ENCODE measurements around the gene CDH2.

The CDH2 gene

DNA sequence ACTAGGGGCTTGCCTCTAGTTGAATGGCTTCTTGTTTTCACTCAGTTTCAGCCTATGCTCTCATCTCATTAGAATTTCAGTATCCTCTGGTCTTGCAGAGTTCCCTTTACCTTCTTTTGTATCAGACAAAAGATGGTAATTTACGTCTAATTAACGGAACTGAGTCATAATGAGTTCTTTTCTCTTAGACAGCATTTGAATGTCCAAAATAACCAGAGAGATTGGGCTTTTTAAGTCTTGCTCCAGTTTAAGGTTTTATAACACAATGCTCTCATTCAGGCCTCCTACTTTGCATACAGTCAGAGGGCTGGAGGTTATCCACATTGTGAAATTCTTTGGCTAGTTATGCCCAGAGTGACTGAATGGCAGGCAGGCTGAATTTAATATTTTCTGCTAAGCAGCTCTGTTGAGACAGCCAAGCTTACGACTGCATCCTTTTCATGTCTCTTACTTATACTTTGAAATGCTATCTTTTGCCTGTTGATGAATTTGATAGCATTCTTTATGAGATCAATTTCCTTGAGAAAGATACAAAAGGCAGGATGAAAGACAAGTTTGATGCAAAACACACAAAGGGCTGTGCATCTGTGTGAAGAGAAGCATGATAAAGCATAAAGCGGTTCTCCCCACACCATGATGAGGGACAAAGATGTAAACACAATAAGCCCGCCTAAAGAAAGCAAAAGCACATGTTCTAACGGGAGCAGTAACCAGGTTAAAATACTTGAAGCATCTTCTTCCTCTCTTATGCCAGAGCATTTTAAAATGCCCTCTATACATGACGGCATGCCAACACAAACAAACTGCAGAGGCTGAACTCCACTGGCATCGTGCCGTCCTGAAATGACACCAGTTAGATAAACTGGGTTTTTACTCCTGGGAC is 90.0 kb downstream of the CDH2 start:
- no peak for DNase-seq (ENCODE audit: low spot score)

DNA sequence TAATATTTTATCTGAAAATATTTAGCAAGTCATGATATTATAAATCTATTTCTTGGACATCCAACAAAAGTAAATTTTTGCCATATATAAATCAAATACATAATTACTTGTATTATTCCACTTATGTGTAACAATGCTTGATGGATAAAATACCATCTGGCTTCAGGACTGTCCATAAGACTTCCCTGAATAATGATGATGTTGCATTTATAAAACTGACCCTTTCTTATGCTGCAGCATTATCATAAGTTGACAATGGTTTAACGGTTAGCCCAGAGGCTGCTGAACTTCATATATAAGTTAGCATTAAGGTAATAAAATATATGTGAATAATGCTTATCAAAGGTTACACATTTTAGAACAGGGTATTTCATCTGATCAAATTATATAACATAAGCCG is 95.4 kb downstream of the CDH2 start:
- no peak for DNase-seq (ENCODE audit: low spot score)

DNA sequence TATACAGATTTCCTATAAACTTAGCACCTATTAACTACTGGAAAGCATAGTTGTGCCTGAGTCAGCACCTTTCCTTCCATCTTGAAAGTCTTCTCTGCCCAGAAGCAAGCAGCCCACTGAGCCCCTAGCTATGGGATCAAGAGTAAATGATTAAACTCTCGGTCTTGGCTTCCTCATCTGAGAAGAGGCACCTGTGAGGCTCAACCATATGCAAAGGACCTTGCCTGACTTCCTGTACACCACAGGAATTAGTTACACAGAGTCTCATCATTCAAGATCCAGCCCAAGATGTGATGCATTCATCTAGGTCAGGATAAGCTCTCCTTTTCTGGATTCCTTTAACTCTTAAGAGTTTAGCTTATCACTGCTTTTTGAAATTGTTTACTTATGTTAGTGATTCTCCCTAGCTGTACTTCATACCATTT is 96.0 kb downstream of the CDH2 start:
- DNase-seq (ENCODE audit: low spot score): no peak

DNA sequence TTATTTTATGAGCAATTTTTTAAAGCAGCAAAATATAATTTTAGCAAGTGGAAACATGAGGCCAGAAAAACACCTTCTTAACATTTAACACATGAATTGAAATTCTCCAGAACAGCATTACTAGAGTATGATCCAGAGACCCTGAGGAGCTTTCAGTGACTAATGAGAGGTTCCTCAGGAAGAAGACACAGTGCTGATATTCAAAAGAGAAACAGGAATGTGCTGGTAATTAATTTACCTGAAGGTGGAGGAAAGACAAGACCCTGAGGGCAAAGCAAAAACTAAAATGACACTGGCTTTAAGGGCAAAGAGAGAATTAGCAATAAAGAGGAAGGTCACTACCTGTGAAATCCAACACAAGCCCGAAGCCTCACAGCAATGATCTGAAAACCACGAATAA is 97.0 kb downstream of the CDH2 start:
- no peak for DNase-seq (ENCODE audit: low spot score)

DNA sequence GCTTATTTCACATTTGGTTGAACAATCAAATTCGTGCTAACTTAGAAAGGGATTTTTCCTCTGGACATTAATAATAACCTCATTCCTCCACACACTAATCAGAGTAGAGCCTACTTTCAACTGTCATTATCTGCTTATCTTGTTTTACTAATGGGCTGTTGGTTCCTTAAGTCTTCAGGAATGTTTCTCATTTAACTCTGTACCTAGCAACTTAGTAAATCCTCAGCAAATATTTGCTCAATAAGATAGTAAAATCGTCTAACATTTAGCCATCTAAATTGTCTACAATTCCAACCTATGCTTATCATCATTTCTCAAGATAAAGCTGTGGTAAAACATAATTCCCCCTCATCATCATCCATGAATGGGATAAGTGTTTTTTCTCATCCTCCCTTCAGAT is 98.1 kb downstream of the CDH2 start:
- no peak for DNase-seq (ENCODE audit: low spot score)

DNA sequence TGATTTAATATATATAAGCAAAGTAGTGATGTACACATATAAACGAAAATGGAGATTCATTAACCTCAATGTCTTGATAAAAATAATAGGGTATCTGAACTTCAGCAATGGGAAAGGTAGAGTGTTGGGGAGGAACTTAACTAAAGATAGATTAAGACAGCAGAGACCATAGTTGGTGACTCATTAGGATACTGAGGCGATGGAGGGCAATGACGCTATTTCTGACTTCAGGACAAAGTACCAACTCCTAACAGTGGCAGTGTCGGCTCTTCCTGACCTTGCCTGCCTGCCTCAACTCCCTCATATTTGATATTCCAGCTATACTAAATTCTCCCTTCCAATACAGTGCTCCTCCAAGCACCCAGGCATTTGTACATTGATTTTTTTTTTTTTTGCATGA is 98.6 kb downstream of the CDH2 start:
- no peak for DNase-seq (ENCODE audit: low spot score)

DNA sequence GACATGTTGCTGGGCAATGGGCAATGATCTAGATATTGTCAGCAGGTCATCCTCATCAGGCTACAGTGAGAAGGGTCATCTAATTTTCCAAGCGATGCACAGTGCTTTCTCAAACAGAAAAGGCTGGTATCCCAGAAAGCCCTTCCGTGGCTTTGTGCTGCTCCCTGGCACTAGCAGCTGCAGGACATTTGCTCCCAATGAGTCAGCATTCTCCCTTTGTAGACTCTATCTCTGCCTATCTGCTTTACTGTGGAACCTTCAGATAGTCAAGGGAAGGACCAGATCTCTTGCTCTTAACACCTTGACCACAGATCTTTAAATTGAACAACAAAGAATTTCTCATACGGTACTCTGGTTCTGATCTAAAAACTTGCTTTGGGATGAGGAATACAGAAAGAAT is 101.4 kb downstream of the CDH2 start:
- no peak for DNase-seq (ENCODE audit: low spot score)

DNA sequence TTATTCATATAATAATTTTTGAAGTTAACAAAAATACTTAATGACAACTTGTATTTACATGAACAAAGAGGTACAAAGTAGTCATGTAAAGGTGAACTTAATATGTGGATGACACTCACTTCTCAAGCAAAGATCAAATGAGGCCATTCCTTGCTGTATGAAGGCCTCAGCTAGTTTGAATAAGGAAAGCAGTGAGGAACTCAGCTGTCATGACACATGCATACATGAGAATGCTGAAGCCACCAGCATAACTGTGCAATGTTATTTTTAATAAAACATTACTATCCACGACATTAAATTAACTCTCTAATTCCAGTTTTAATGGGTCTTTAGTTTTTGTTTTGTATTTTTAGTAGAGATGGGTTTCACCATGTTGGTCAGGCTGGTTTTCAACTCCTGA is 102.9 kb downstream of the CDH2 start:
- DNase-seq (ENCODE audit: low spot score): no peak

DNA sequence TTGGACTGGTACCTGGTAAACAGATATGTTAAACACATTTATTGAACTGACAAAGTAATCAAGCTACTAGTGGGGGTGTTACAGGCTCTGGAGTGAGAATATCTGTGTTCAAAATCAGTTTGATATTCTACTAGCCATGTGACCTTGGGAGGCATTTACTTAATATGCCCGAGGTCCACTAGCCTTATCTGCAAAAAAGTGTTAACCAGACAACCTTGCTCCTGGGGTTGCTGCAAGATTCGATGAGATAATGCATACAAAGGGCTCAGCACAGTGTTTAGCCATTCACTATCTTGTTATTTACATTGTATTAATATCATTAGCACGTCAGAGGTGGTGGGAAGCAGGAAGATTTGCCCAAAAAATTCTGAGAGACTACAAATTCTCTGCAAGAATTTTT is 103.3 kb downstream of the CDH2 start:
- no peak for DNase-seq (ENCODE audit: low spot score)

DNA sequence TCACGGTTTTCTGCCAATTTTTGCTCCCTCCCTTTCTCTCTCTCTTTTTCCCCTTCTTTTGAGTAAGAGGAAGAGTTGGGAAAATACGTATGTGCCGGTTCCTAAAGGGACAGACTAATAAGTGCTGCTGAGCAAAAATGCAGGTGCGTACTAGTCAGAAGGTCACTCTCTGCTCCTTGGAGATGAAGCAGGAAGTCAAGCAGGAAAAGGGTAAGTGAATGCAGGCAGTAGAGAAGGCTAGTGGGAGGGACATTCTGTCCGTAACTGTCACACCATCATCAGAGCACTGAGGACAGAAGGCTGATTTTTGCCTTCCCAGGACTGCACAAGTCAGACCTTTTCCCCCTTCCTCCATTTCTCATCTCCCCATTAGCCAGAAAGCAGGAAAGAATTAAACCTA is 105.7 kb downstream of the CDH2 start:
- no peak for DNase-seq (ENCODE audit: low spot score)

DNA sequence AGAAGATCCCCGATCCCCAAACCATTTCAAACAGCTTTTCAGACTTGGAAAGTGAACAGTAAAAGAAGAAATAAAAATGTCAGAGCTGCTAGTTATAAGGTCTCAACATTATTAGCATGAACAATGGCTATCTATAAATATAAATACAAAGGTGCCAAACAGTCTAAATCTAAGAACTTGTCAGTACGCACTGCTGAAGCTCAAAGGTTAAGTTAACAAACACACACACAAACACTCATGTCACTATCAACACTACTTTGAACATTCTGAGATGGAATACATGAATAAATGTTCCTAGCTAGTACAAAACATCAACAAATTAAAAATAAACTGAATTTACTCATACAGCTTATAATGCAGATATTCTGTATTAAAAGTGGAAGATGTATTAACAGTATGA is 108.7 kb downstream of the CDH2 start:
- no peak for DNase-seq (ENCODE audit: low spot score)

DNA sequence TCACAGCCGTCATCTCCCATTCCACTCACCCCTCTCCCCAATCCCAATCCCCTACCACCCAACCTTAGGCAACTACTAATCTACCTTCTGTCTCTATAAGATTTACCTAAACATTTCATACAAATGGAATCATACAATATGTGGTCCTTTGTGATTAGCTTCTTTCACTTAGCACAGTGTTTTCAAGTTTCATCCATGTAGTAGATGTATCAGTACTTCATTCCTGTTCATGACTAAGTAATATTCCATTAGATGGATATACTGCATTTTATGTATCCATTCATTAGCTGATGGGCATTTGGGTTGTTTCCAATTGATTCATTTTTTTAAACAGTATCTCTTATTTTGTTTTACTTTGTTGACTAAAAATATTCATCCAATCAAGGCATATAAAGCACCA is 109.6 kb downstream of the CDH2 start:
- no peak for DNase-seq (ENCODE audit: low spot score)

DNA sequence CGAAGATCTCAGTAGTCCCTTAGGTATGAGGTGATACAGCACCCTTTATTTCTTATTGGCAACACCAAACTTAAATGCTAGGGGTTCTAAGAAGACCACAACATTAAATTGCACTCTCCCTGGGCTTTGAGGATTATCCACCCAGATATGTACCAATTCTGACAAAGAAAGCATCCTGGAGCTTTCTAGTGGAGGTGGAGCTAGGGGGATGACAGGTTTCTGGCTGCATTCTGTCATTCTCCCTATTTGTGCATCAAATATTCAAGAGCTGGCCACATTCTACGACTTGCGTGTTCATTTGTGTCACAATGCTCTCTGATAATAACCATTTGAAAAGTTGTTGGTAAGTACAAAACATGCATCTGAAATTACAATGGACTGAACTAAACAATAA is 111.1 kb downstream of the CDH2 start:
- DNase-seq (ENCODE audit: low spot score): no peak

DNA sequence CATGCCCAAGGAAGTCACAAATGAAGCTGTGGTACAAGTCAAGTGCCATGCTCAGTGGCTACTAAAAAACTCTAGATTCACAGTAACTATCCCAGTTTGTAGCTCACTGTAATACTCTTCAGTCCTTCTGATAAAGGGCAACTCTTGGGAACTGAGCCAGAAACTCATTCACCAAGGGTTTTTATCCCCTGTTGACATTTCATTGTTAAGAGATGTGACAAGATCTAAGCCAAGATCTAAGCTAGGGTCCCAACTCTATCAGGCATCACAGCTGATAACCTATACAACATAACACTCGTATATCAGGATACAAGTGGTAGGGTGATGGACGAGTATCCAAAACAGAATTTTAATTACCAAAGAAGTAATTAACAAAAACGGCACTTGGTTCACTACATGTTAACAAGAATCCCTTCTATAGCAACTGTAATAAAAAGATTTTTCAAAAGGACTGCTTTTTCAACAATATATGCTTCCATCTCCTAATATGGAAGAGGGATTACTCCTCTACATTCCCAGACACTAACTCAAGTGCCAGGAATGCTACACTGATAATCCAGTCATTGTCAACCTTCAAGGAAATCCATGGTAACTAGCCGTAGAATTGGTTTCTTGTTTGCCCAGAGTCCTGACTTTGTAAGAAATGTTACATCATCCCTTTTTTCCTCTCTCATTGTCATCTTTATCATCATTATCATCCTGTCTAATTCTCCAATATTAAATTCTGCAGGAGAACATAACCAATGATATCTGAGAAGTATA is 111.7 kb downstream of the CDH2 start:
- no peak for DNase-seq (ENCODE audit: low spot score)

DNA sequence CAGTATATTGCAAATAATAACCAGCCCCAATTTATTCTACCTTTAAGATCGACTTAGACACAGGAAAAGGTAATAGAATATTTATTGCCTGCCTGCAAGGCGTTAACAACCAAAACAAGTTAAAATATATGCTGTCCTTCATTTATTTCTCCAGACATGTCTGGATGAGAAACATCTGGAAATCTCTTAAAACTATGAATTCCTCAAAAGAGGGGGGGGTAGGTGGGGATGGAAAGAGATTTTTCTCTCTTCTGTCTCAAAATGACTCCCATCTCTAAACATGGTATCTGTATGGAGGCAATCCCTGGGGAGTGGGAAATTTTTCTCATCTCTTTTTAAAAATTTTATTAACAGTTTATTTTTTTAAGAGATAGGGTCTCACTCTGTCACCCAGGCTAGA is 113.0 kb downstream of the CDH2 start:
- DNase-seq (ENCODE audit: low spot score): no peak

DNA sequence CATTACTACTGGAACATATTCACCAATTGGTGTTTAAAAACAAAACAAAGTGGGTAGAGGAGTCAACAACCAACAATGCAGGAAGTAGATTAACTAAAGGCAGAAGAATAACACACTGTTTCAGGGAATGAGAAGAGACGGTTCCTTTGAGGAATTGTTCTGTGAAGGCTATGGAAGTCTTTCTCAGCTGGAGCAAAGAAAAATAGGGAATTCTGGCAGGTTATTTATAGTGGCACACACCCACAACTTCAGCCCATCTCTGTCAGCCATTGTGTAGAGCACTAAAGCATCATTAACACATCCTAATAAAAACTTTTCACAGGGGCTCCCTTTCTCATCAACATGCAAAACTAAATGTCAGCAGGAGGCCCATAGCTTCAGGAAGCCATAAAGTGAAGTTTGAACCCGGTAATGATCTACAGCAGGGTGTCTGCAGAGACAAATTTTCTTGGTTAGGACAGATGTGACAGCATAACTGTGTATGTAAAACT is 113.6 kb downstream of the CDH2 start:
- DNase-seq (ENCODE audit: low spot score): no peak

DNA sequence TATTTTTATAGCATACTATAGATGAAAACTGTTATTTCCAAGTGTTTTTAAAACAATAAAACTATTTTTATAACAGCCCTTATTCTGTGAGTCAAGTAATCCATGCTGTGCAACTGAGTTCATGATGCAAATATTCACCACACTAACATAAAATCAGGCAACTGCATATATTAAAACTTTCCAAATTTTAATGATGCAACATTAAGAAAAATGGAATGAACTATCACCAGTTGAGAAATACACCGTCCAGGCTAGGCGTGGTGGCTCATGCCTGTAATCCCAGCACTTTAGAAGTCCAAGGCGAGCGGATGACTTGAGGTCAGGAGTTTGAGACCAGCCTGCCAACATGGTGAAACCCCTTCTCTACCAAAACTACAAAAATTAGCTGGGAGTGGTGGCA is 114.5 kb downstream of the CDH2 start:
- no peak for DNase-seq (ENCODE audit: low spot score)

DNA sequence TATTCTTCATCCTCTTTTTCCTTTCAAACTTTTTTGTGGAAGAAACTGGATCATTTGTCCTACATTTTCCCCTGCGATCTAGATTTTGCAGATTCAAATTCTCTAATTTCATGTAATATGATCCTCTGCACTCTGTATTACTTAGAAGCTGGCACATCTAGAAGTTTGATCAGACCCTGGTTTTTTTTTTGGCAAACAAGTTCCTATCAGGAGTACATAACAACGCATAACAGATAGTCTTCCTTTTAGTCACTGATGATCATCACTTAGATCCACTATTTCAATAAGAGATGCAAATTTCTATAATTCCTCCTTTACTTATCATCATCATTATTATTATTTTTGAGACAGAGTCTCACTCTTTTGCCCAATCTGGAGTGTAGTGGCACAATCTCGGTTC is 117.1 kb downstream of the CDH2 start:
- no peak for DNase-seq (ENCODE audit: low spot score)

DNA sequence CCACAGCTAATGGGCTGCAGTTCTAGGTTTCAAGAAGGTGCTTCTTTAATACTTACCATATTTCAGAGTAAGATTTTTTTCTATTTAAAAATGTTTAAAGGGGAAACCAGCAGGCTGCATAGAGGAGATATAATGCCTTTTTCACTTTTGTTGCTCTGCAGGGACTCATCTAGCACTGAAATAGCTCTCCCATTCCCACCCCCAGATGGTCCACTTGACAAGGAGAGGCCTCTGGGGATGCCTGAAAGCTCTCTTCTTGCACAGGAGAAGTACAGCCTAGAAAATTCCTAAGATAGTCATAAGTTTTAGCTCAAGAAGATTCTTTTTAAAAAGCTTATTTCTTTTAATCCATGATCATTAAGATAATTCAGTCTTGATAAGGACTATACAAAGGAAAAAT is 126.4 kb downstream of the CDH2 start:
- DNase-seq (ENCODE audit: low spot score): no peak

DNA sequence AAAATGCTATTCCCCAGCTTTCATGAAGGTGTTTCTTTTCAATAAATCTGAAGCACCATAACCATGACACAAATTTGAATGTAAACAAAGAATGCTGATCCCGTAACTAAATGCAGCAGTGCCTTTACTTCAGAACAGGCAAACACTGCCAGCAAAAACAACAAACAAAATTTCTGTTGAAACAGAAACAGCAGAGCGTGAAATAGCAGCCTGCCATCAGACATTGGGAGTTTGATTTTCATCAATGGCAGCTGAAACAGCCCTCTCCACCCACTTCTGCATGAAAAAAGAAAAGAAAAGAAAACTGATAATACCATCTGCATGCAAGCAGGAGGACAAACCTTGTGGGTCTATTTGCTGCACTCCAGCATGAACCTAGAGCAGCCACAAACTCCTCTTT is 128.3 kb downstream of the CDH2 start:
- no peak for DNase-seq (ENCODE audit: low spot score)

DNA sequence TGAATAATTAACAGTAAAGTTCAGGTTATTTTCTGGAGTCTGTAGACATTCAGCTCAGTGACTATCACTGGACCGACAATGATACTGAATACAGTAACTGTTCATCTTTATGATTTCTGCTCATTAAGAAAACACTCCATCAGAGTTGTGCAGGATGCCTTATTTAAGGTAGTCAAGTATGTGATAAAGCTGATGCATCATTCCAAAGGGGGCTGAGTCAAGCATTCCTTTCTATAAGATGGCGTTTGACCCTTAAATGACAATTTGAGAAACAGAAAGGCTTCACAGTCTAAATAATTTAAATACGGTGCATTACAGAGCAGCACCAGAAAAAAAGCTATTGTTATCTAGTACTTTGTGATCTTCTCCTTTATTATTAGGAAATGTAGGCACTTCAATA is 131.1 kb downstream of the CDH2 start:
- DNase-seq (ENCODE audit: low spot score): no peak

DNA sequence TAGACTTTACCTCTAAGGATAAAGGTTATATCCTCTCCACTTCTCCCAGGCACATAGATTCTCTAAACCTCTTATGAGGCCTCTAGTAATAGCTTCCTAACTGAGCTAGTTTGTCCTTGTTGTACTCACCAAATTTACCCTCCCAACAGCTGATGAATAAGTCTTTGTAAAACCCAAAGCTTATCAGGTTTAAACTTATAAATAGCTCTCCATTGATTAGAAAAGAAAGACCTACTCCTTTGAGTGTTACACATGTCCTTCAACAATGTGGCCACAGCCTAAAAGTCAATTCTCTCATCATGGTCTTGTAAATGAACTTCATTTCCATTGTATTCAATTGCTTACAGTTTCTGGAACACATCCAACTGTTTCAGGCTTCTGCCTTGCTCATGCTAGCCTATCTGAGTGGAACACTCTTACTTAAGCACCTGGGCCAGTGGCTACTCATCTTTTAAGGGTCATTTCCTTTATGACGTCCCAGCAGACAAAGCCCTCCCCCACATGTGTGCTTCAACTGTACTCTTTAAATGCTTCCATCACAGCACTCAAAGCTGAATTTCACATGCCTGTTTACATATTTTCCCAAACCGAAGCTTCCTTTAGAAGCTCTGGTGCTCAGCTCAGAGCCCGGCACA is 131.6 kb downstream of the CDH2 start:
- DNase-seq (ENCODE audit: low spot score): no peak

DNA sequence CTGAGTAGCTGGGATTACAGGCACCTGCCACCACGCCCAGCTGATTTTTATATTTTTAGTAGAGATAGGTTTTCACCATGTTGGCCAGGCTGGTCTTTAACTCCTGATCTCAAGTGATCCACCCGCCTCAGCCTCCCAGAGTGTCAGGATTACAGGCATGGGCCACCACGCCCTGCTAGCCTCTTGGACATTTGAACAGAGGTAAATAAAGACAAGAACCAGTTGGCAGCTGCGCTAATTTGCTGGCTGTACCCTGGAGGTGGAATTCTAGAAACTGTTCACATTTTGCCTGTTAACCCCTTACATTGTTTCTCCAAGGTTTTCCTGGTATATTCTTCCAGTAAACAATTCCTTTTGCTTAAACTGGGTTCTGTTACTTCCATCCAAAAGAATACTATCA is 132.9 kb downstream of the CDH2 start:
- no peak for DNase-seq (ENCODE audit: low spot score)

Data from left forelimb (tissue), 1 donor.